ENCODE measurements around the gene ZBTB6. TPM values are rescaled to one million over a fixed set of nuclear protein-coding genes. Genes with fewer than 3 reads are reported as not detected.

The ZBTB6 gene
- total and polyA plus RNA-seq, 2 of the 13 experiments (the other 11 are each of a cell fraction or from before 2014, with no cell fraction given), result 3.7 to 7.1 TPM

- TF ChIP-seq CERS6 (CRISPR knock-in tag; IDR thresholded peaks at IDR 0.05), result no peak
- 0 out of 2 replicates have a peak, but pooled peaks have one; percentile 61 for TF ChIP-seq ZNF850 (CRISPR knock-in tag; conservative IDR thresholded peaks at IDR 0.05)
- peak; percentile 37; the same call in 1 of the 2 replicates for TF ChIP-seq HNF1B (CRISPR knock-in tag; IDR thresholded peaks at IDR 0.05)
- no peak for TF ChIP-seq MEIS2 (CRISPR knock-in tag; IDR thresholded peaks at IDR 0.05)
- TF ChIP-seq TEAD3 (CRISPR knock-in tag; optimal IDR thresholded peaks at IDR 0.05; ENCODE audit: borderline replicate concordance), result peak; percentile 33
- TF ChIP-seq SAP130 (CRISPR knock-in tag; IDR thresholded peaks at IDR 0.05; ENCODE audit: low read depth), result peak; percentile 47
- TF ChIP-seq GRHL1 (CRISPR knock-in tag; conservative IDR thresholded peaks at IDR 0.05), result no peak
- no peak for TF ChIP-seq ZNF879 (CRISPR knock-in tag; IDR thresholded peaks at IDR 0.05)
- 0 out of 2 replicates have a peak, but pooled peaks have one; percentile 28 for TF ChIP-seq KDM5A (IDR thresholded peaks at IDR 0.05; ENCODE audit: borderline replicate concordance, low read length)
- no peak for TF ChIP-seq ZSCAN9 (CRISPR knock-in tag; IDR thresholded peaks at IDR 0.05; ENCODE audit: borderline replicate concordance)
- 0 out of 2 replicates have a peak, but pooled peaks have one; percentile 17 for TF ChIP-seq HNF4A (CRISPR knock-in tag; IDR thresholded peaks at IDR 0.05)
- TF ChIP-seq NONO (IDR thresholded peaks at IDR 0.05), result no peak
- TF ChIP-seq NONO (CRISPR knock-in tag; conservative IDR thresholded peaks at IDR 0.05), result 0 out of 2 replicates have a peak, but pooled peaks have one; percentile 10
- no peak for TF ChIP-seq GABPA (IDR thresholded peaks at IDR 0.05; ENCODE audit: low read depth, low read length)
- TF ChIP-seq GABPA (CRISPR knock-in tag; IDR thresholded peaks at IDR 0.05; ENCODE audit: low read depth), result 0 out of 2 replicates have a peak, but pooled peaks have one; percentile 8
- TF ChIP-seq TGIF2 (CRISPR knock-in tag; IDR thresholded peaks at IDR 0.05), result 0 out of 2 replicates have a peak, but pooled peaks have one; percentile 16
- TF ChIP-seq AKNA (CRISPR knock-in tag; IDR thresholded peaks at IDR 0.05; ENCODE audit: borderline replicate concordance), result no peak
These were observed 28.6 kb upstream of the ZBTB6 start (continued) for GRCh38 chr9:122941582-122942234.

Data from HepG2 (cell line).